ENCODE results near the gene ATOH1.

ATOH1 gene

DNA sequence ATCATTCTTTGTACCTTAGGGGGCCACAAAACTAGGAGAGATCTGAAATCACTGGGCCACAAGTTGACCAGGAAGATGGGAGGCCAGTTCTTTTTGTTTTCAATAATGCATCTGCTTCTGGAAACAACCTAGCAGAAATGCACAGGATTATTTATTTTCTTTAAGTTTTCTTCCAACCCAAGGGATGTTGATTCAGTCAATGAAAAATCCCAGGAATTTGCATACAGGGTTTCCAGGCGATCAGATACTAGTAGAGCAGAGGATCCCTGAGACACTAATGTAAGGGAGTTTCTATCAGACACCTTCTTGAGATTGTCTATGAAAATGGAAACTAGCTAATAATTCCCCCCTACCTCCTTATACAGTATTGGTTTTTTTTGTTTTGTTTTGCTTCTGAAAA is 7.4 kb downstream of the ATOH1 start:
- DNase-seq = no peak

GRCh38 chr4:93839704-93840103 is 11.2 kb downstream of the ATOH1 start:
- no peak for DNase-seq

DNA sequence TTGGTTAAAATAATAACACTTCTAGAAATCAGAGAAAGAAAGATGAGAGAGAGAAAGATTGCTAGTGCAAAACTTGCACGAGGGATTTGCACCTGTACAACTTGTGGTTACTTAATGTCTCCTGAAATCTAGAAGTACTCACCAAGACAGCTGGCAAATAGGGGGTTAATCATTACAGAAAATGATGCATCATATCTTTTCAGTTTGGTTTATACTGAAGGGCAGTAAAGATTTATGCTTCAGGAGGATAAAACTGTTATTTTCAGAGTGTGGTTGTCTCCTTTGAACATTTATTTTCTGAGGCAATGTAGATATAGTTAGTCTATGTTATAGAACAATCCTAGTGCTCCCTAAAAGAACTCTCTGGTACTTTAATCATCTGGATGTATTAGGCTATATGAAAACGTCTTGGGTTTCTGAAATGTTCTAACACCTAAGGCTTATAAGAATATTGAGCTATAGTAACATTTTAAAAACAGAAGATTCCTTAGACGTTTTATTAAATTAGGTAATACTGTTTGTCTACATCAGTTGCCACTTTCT is 13.3 kb downstream of the ATOH1 start:
- DNase-seq = no peak

- DNase-seq = no peak
Measured at GRCh38 chr4:93842601-93843252, 14.2 kb downstream of the ATOH1 start.

GRCh38 chr4:93843772-93844171 is 15.2 kb downstream of the ATOH1 start:
- no peak for DNase-seq

- DNase-seq = no peak
Measured at GRCh38 chr4:93852680-93853079, 24.1 kb downstream of the ATOH1 start.

DNA sequence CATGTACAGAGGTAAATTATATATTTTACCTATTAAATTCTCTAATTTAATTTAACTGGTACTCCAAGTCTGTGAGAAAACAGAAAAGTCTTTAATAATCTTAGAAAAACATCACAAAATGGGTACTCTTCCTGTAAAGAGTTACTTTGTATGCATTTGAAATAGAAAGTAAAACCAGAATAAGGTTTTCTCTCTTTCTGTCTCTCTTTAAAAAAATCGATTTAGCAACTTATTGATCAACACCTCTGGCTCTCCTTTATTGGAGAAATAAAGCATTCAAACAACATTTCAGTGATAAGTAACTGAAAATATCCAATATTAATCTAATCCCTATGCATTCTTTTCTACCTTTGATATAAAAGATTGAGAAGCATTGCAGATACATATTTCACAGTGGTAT is 27.4 kb downstream of the ATOH1 start:
- no peak for DNase-seq

DNA sequence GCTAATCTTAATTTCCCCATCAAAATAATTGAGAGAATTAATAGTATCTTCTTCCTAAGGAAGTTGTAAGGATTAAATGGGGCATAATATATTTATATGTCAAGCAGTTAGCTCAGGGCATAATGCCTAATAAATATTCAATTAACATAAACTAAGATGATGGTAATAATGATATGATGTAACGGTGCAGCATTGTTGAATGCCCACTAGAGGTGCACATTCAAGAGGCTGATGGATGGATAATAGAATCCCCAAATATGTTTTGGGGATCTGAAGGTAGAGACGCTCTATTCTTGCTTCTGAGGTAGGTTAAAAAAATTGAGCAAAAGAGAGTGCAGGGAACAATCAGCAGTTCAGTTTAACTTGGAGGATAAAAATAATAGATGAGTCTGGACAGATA is 37.1 kb downstream of the ATOH1 start:
- DNase-seq = no peak

DNA sequence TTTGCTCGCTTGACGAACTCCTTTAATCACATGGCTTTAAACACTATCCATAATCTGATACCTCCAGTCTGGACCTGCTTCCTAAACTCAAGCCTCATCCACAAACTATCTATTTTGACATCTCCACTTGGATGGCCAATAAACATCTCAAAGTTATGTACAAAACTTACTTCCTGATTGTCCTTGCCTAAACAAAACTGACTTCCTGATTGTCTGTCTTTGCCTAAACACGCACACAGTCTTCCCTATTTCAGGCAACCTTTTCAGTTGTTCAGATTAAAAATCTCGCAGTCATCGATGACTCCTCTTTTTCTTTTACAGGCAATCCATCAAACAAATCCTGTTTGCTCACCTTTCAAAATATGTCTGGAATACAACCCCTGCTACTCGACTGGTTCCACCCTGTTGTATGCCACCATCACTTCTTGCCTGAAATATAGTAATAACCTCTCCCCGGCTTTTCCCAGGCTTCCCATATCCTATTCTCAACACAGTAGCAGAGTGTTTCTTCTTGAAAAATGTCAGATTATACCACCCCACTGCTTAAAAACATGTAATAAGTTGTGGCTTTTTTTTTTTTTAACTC is 39.0 kb downstream of the ATOH1 start:
- DNase-seq = no peak

GRCh38 chr4:93870876-93871458 is 42.4 kb downstream of the ATOH1 start:
- DNase-seq = no peak

GRCh38 chr4:93876754-93877153 is 48.2 kb downstream of the ATOH1 start:
- no peak for DNase-seq

- DNase-seq = no peak
Measured at GRCh38 chr4:93878566-93878965, 50.0 kb downstream of the ATOH1 start.

GRCh38 chr4:93879919-93880318 is 51.4 kb downstream of the ATOH1 start:
- no peak for DNase-seq
